Measurements from ENCODE around the gene HDAC9. TPM values are rescaled to one million over a fixed set of nuclear protein-coding genes. Genes with fewer than 3 reads are reported as not detected.

Gene HDAC9
- total RNA-seq, 1 experiment from 2014 or later: 0.02 TPM

GRCh38 chr7:18770154-18770811 is 274.7 kb downstream of the HDAC9 start:
- no peak for DNase-seq (ENCODE audit: extremely low read depth, low read depth)

GRCh38 chr7:18770822-18771221 is 275.3 kb downstream of the HDAC9 start:
- DNase-seq (ENCODE audit: extremely low read depth, low read depth): no peak

- DNase-seq (ENCODE audit: extremely low read depth, low read depth): no peak
These were observed 276.5 kb downstream of the HDAC9 start for GRCh38 chr7:18771834-18772566.

GRCh38 chr7:18772567-18772965 is 277.0 kb downstream of the HDAC9 start:
- no peak for DNase-seq (ENCODE audit: extremely low read depth, low read depth)

GRCh38 chr7:18777314-18777713 is 281.8 kb downstream of the HDAC9 start:
- DNase-seq (ENCODE audit: extremely low read depth, low read depth): no peak

GRCh38 chr7:18778594-18778993 is 283.0 kb downstream of the HDAC9 start:
- no peak for DNase-seq (ENCODE audit: extremely low read depth, low read depth)

- no peak for DNase-seq (ENCODE audit: extremely low read depth, low read depth)
These were observed 284.7 kb downstream of the HDAC9 start for GRCh38 chr7:18780266-18780665.

- no peak for DNase-seq (ENCODE audit: extremely low read depth, low read depth)
These were observed 285.4 kb downstream of the HDAC9 start for GRCh38 chr7:18780938-18781337.

- no peak for DNase-seq (ENCODE audit: extremely low read depth, low read depth)
These were observed 290.7 kb downstream of the HDAC9 start for GRCh38 chr7:18786196-18786727.

GRCh38 chr7:18786796-18787195 is 291.2 kb downstream of the HDAC9 start:
- no peak for DNase-seq (ENCODE audit: extremely low read depth, low read depth)

GRCh38 chr7:18788026-18788425 is 292.5 kb downstream of the HDAC9 start:
- no peak for DNase-seq (ENCODE audit: extremely low read depth, low read depth)

- DNase-seq (ENCODE audit: extremely low read depth, low read depth): no peak
These were observed 297.5 kb downstream of the HDAC9 start for GRCh38 chr7:18792871-18793595.

GRCh38 chr7:18796216-18796615 is 300.7 kb downstream of the HDAC9 start:
- DNase-seq (ENCODE audit: extremely low read depth, low read depth): no peak

GRCh38 chr7:18798088-18798906 is 302.7 kb downstream of the HDAC9 start:
- no peak for DNase-seq (ENCODE audit: extremely low read depth, low read depth)

GRCh38 chr7:18799899-18800298 is 304.4 kb downstream of the HDAC9 start:
- no peak for DNase-seq (ENCODE audit: extremely low read depth, low read depth)

- no peak for DNase-seq (ENCODE audit: extremely low read depth, low read depth)
These were observed 308.4 kb downstream of the HDAC9 start for GRCh38 chr7:18803923-18804322.

- DNase-seq (ENCODE audit: extremely low read depth, low read depth): no peak
These were observed 310.6 kb downstream of the HDAC9 start for GRCh38 chr7:18806177-18806576.

GRCh38 chr7:18808026-18808425 is 312.5 kb downstream of the HDAC9 start:
- DNase-seq (ENCODE audit: extremely low read depth, low read depth): no peak

- DNase-seq (ENCODE audit: extremely low read depth, low read depth): no peak
These were observed 319.9 kb downstream of the HDAC9 start for GRCh38 chr7:18815261-18815960.

GRCh38 chr7:18820981-18821380 is 325.4 kb downstream of the HDAC9 start:
- DNase-seq (ENCODE audit: extremely low read depth, low read depth): no peak

Measured in NCI-H460 (cell line).